ENCODE results near the gene POU2AF3.

POU2AF3 gene

GRCh38 chr11:111329306-111330204 is 31.2 kb downstream of the POU2AF3 start:
- H3K4me3 Mint-ChIP-seq, result no peak overlapping the region
- H3K9me3 Mint-ChIP-seq, result no peaks in the 10 kb centered on the region
- no peaks in the 10 kb centered on the region for H3K36me3 Mint-ChIP-seq (ENCODE audit: low read depth)
- H3K27me3 Mint-ChIP-seq, result no peaks in the 10 kb centered on the region
- no peak overlapping the region for H3K27ac Mint-ChIP-seq
- no peaks in the 10 kb centered on the region for H3K4me1 Mint-ChIP-seq (ENCODE audit: low read depth)

- no peaks in the 10 kb centered on the region for H3K36me3 Mint-ChIP-seq (ENCODE audit: low read depth)
- no peaks in the 10 kb centered on the region for H3K27me3 Mint-ChIP-seq
- no peaks in the 10 kb centered on the region for H3K9me3 Mint-ChIP-seq
- no peaks in the 10 kb centered on the region for H3K4me1 Mint-ChIP-seq (ENCODE audit: low read depth)
- no peak overlapping the region for H3K27ac Mint-ChIP-seq
- no peak overlapping the region for H3K4me3 Mint-ChIP-seq
Measured at GRCh38 chr11:111330234-111330893, 32.0 kb downstream of the POU2AF3 start.

- Mint-ChIP-seq H3K36me3 (ENCODE audit: low read depth) (no peaks in the 10 kb centered on the region), H3K9me3 (no peaks in the 10 kb centered on the region), H3K4me3 (no peak overlapping the region), H3K4me1 (ENCODE audit: low read depth) (no peaks in the 10 kb centered on the region), H3K27me3 (no peaks in the 10 kb centered on the region), H3K27ac (no peak overlapping the region)
Measured at GRCh38 chr11:111331711-111332479, 33.5 kb downstream of the POU2AF3 start.

- no peak overlapping the region for H3K27ac Mint-ChIP-seq
- peaks cover 5% of the 10 kb centered on the region for H3K9me3 Mint-ChIP-seq
Measured at GRCh38 chr11:111334532-111335502, 36.5 kb downstream of the POU2AF3 start.

GRCh38 chr11:111335549-111335948 is 37.2 kb downstream of the POU2AF3 start:
- Mint-ChIP-seq H3K27me3 (no peaks in the 10 kb centered on the region), H3K36me3 (ENCODE audit: low read depth) (peaks cover 6% of the 10 kb centered on the region), H3K4me1 (ENCODE audit: low read depth) (no peaks in the 10 kb centered on the region), H3K27ac (no peak overlapping the region), H3K9me3 (peaks cover 10% of the 10 kb centered on the region), H3K4me3 (no peak overlapping the region)

More at GRCh38 chr11:111334532-111335502, 36.5 kb downstream of the POU2AF3 start:
- no peak overlapping the region for H3K4me3 Mint-ChIP-seq
- H3K27me3 Mint-ChIP-seq, result no peaks in the 10 kb centered on the region
- peaks cover 4% of the 10 kb centered on the region for H3K36me3 Mint-ChIP-seq (ENCODE audit: low read depth)
- no peaks in the 10 kb centered on the region for H3K4me1 Mint-ChIP-seq (ENCODE audit: low read depth)

GRCh38 chr11:111336062-111336461 is 37.7 kb downstream of the POU2AF3 start:
- peaks cover 10% of the 10 kb centered on the region for H3K9me3 Mint-ChIP-seq
- H3K4me3 Mint-ChIP-seq, result no peak overlapping the region
- H3K27me3 Mint-ChIP-seq, result no peaks in the 10 kb centered on the region
- H3K36me3 Mint-ChIP-seq (ENCODE audit: low read depth), result peaks cover 6% of the 10 kb centered on the region
- no peak overlapping the region for H3K27ac Mint-ChIP-seq
- no peaks in the 10 kb centered on the region for H3K4me1 Mint-ChIP-seq (ENCODE audit: low read depth)

- H3K4me1 Mint-ChIP-seq (ENCODE audit: low read depth), result no peaks in the 10 kb centered on the region
- H3K9me3 Mint-ChIP-seq, result peaks cover 10% of the 10 kb centered on the region
- H3K4me3 Mint-ChIP-seq, result no peak overlapping the region
- H3K27me3 Mint-ChIP-seq, result no peaks in the 10 kb centered on the region
- H3K36me3 Mint-ChIP-seq (ENCODE audit: low read depth), result peaks cover 6% of the 10 kb centered on the region
- no peak overlapping the region for H3K27ac Mint-ChIP-seq
Measured at GRCh38 chr11:111336582-111337256, 38.4 kb downstream of the POU2AF3 start.

- no peak overlapping the region for H3K27ac Mint-ChIP-seq
- H3K4me1 Mint-ChIP-seq (ENCODE audit: low read depth), result no peaks in the 10 kb centered on the region
- no peak overlapping the region for H3K4me3 Mint-ChIP-seq
- peaks cover 6% of the 10 kb centered on the region for H3K36me3 Mint-ChIP-seq (ENCODE audit: low read depth)
- H3K9me3 Mint-ChIP-seq, result peaks cover 10% of the 10 kb centered on the region
- no peaks in the 10 kb centered on the region for H3K27me3 Mint-ChIP-seq
Measured at GRCh38 chr11:111339758-111340388, 41.5 kb downstream of the POU2AF3 start.

- peaks cover 6% of the 10 kb centered on the region for H3K36me3 Mint-ChIP-seq (ENCODE audit: low read depth)
- H3K27ac Mint-ChIP-seq, result no peak overlapping the region
- H3K4me1 Mint-ChIP-seq (ENCODE audit: low read depth), result no peaks in the 10 kb centered on the region
- H3K9me3 Mint-ChIP-seq, result peaks cover 10% of the 10 kb centered on the region
- H3K27me3 Mint-ChIP-seq, result peaks cover 4% of the 10 kb centered on the region
- no peak overlapping the region for H3K4me3 Mint-ChIP-seq
Measured at GRCh38 chr11:111342329-111342728, 44.0 kb downstream of the POU2AF3 start.

- Mint-ChIP-seq H3K27me3 (peaks cover 4% of the 10 kb centered on the region), H3K9me3 (peaks cover 10% of the 10 kb centered on the region), H3K36me3 (ENCODE audit: low read depth) (peaks cover 6% of the 10 kb centered on the region)
Measured at GRCh38 chr11:111344032-111344431, 45.7 kb downstream of the POU2AF3 start.

GRCh38 chr11:111347002-111347722 is 48.8 kb downstream of the POU2AF3 start:
- H3K27ac Mint-ChIP-seq, result no peak overlapping the region
- H3K9me3 Mint-ChIP-seq, result no peaks in the 10 kb centered on the region
- no peaks in the 10 kb centered on the region for H3K4me1 Mint-ChIP-seq (ENCODE audit: low read depth)
- H3K27me3 Mint-ChIP-seq, result peaks cover 8% of the 10 kb centered on the region
- no peaks in the 10 kb centered on the region for H3K36me3 Mint-ChIP-seq (ENCODE audit: low read depth)
- no peak overlapping the region for H3K4me3 Mint-ChIP-seq

More at GRCh38 chr11:111344032-111344431, 45.7 kb downstream of the POU2AF3 start:
- Mint-ChIP-seq H3K27ac (no peak overlapping the region), H3K4me3 (no peak overlapping the region), H3K4me1 (ENCODE audit: low read depth) (no peaks in the 10 kb centered on the region)

- Mint-ChIP-seq H3K27ac (no peak overlapping the region), H3K4me3 (no peak overlapping the region)
Measured at GRCh38 chr11:111347723-111348115, 49.4 kb downstream of the POU2AF3 start.

GRCh38 chr11:111348147-111348546 is 49.8 kb downstream of the POU2AF3 start:
- Mint-ChIP-seq H3K4me1 (ENCODE audit: low read depth) (no peaks in the 10 kb centered on the region), H3K27ac (no peak overlapping the region), H3K4me3 (no peak overlapping the region), H3K9me3 (no peaks in the 10 kb centered on the region), H3K36me3 (ENCODE audit: low read depth) (no peaks in the 10 kb centered on the region), H3K27me3 (peaks cover 8% of the 10 kb centered on the region)

More at GRCh38 chr11:111347723-111348115, 49.4 kb downstream of the POU2AF3 start:
- H3K4me1 Mint-ChIP-seq (ENCODE audit: low read depth), result no peaks in the 10 kb centered on the region
- H3K27me3 Mint-ChIP-seq, result peaks cover 8% of the 10 kb centered on the region
- no peaks in the 10 kb centered on the region for H3K36me3 Mint-ChIP-seq (ENCODE audit: low read depth)
- H3K9me3 Mint-ChIP-seq, result no peaks in the 10 kb centered on the region

Data from stimulated activated naive CD8-positive, alpha-beta T cell treated with anti-CD3 and anti-CD28 coated beads, Interleukin-15, Interleukin-2, amounts not matched to agents 100 ng/mL and 50 ng/mL, for 24 hours (primary cell).